T-helper 1 cell treated with Interleukin-12 subunit alpha and Interleukin-12 subunit beta and Interleukin-4 antibody, amounts not matched to agents 30 μg/mL and 1 μg/mL, for 36 hours (primary cell): ENCODE data around the gene ATP5F1C.

ENCODE experiments used
- H3K27ac Mint-ChIP-seq: one replicate; pipeline ENCODE4 v1.8.0; 2021; ENCODE audit warnings: mild to moderate bottlenecking, mixed read lengths
- H3K27me3 Mint-ChIP-seq: one replicate; pipeline ENCODE4 v1.8.0; 2021; ENCODE audit warnings: low read depth, mixed read lengths
- H3K36me3 Mint-ChIP-seq: one replicate; pipeline ENCODE4 v1.8.0; 2021; ENCODE audit warnings: low read depth, mixed read lengths
- H3K4me1 Mint-ChIP-seq: one replicate; pipeline ENCODE4 v1.8.0; 2021; ENCODE audit warnings: low read depth, mixed read lengths
- H3K4me3 Mint-ChIP-seq: one replicate; pipeline ENCODE4 v1.8.0; 2021; ENCODE audit warnings: mild to moderate bottlenecking, moderate library complexity, mixed read lengths
- H3K9me3 Mint-ChIP-seq: one replicate; pipeline ENCODE4 v1.8.0; 2021; ENCODE audit warnings: mixed read lengths

The ATP5F1C gene

GRCh38 chr10:7853890-7854289 is 65.9 kb downstream of the ATP5F1C start:
- Mint-ChIP-seq H3K4me1 (peaks cover 7% of the 10 kb centered on the region), H3K27ac (no peak overlapping the region)

GRCh38 chr10:7855205-7855604 is 67.2 kb downstream of the ATP5F1C start:
- Mint-ChIP-seq H3K4me1 (peaks cover 7% of the 10 kb centered on the region), H3K27ac (no peak overlapping the region), H3K9me3 (peaks cover 11% of the 10 kb centered on the region)

More at GRCh38 chr10:7853890-7854289, 65.9 kb downstream of the ATP5F1C start:
- no peaks in the 10 kb centered on the region for H3K27me3 Mint-ChIP-seq
- no peak overlapping the region for H3K4me3 Mint-ChIP-seq
- H3K36me3 Mint-ChIP-seq, result peaks cover 8% of the 10 kb centered on the region
- H3K9me3 Mint-ChIP-seq, result peaks cover 4% of the 10 kb centered on the region

GRCh38 chr10:7856678-7857077 is 68.7 kb downstream of the ATP5F1C start:
- Mint-ChIP-seq H3K4me3 (no peak overlapping the region), H3K27ac (no peak overlapping the region), H3K36me3 (peaks cover 13% of the 10 kb centered on the region), H3K4me1 (peaks cover 7% of the 10 kb centered on the region), H3K9me3 (peaks cover 16% of the 10 kb centered on the region), H3K27me3 (no peaks in the 10 kb centered on the region)

More at GRCh38 chr10:7855205-7855604, 67.2 kb downstream of the ATP5F1C start:
- no peak overlapping the region for H3K4me3 Mint-ChIP-seq
- peaks cover 11% of the 10 kb centered on the region for H3K36me3 Mint-ChIP-seq
- H3K27me3 Mint-ChIP-seq, result no peaks in the 10 kb centered on the region

- Mint-ChIP-seq H3K9me3 (peaks cover 22% of the 10 kb centered on the region), H3K27me3 (no peaks in the 10 kb centered on the region), H3K4me1 (peaks cover 7% of the 10 kb centered on the region), H3K36me3 (peaks cover 18% of the 10 kb centered on the region), H3K27ac (no peak overlapping the region), H3K4me3 (no peak overlapping the region)
Measured at GRCh38 chr10:7857262-7857661, 69.3 kb downstream of the ATP5F1C start.
